Choroid plexus epithelial cell (primary cell): Measurements from ENCODE around the gene LYZL4.

ENCODE experiments used
- DNase-seq: peaks from one replicate; pipeline ENCODE4 v3.0.0-alpha.2; 2010; ENCODE audit warnings: low read depth
- H3K4me3 ChIP-seq: 2 replicates; pipeline ENCODE4 v1.5.1; 2011; ENCODE audit warnings: low read depth, mild to moderate bottlenecking, control low read depth, low read length, moderate library complexity
- CTCF ChIP-seq: conservative IDR thresholded peaks from 2 replicates; pipeline ENCODE4 v1.5.1; 2011; ENCODE audit warnings: low read depth, mild to moderate bottlenecking, control low read depth, inconsistent platforms, low read length, moderate library complexity

Gene LYZL4

GRCh38 chr3:42347928-42348327, 62.5 kb downstream of the LYZL4 start:
- DNase-seq: no peak
- no peak for TF ChIP-seq CTCF
- no peak overlapping the region for H3K4me3 ChIP-seq
